SK-N-SH treated with all-trans-retinoic acid at 6 μM for 48 hours (cell line): Measurements from ENCODE around the gene PPP2R5B.

Experiments
- ATAC-seq: fragments of 200-7000 bp; cut with Tn5 transposase; 3 replicates; pipeline ENCODE4 v1.9.1; 2020; ENCODE audit warnings: mild to moderate bottlenecking, moderate library complexity
- BACH2 ChIP-seq: fragments of 250-450 bp; sonication (Bioruptor Pico); IDR thresholded peaks from 2 replicates; pipeline ENCODE4 v1.9.0; 2021; ENCODE audit warnings: mild to moderate bottlenecking, borderline replicate concordance
- CREB5 ChIP-seq: fragments of 250-450 bp; sonication (Bioruptor Pico); IDR thresholded peaks from 2 replicates; pipeline ENCODE4 v1.5.1; 2020; ENCODE audit warnings: low read depth, mild to moderate bottlenecking, moderate library complexity
- CSDC2 ChIP-seq: fragments of 250-450 bp; sonication (Bioruptor Pico); IDR thresholded peaks from 2 replicates; pipeline ENCODE4 v1.5.0; 2020; ENCODE audit warnings: mild to moderate bottlenecking, moderate library complexity
- CSRNP3 ChIP-seq: fragments of 250-450 bp; sonication (Bioruptor Pico); IDR thresholded peaks from 2 replicates; pipeline ENCODE4 v1.5.1; 2021; ENCODE audit warnings: mild to moderate bottlenecking, moderate library complexity
- GLIS3 ChIP-seq: fragments of 250-450 bp; sonication (Bioruptor Pico); IDR thresholded peaks from 2 replicates; pipeline ENCODE4 v1.5.0; 2020; ENCODE audit warnings: mild to moderate bottlenecking, moderate library complexity
- ISL1 ChIP-seq: fragments of 250-450 bp; sonication (Bioruptor Pico); IDR thresholded peaks from 2 replicates; pipeline ENCODE4 v2.1.2; 2022; ENCODE audit warnings: mild to moderate bottlenecking, moderate library complexity
- OSR1 ChIP-seq: fragments of 250-450 bp; sonication (Bioruptor Pico); IDR thresholded peaks from 2 replicates; pipeline ENCODE4 v1.8.0; 2022; ENCODE audit warnings: moderate library complexity, mild to moderate bottlenecking, inconsistent platforms
- PATZ1 ChIP-seq: fragments of 250-450 bp; sonication (Bioruptor Pico); IDR thresholded peaks from 2 replicates; pipeline ENCODE4 v1.8.0; 2020; ENCODE audit warnings: mild to moderate bottlenecking, moderate library complexity, borderline replicate concordance
- POU6F1 ChIP-seq: fragments of 250-450 bp; sonication (Bioruptor Pico); IDR thresholded peaks from 2 replicates; pipeline ENCODE4 v1.8.0; 2021; ENCODE audit warnings: low read depth, mild to moderate bottlenecking, moderate library complexity, borderline replicate concordance
- PPARA ChIP-seq: fragments of 250-450 bp; sonication (Bioruptor Pico); IDR thresholded peaks from 2 replicates; pipeline ENCODE4 v1.5.0; 2020; ENCODE audit warnings: mild to moderate bottlenecking, borderline replicate concordance
- RARB ChIP-seq: fragments of 250-450 bp; sonication (Bioruptor Pico); IDR thresholded peaks from 2 replicates; pipeline ENCODE4 v1.8.0; 2021; ENCODE audit warnings: mild to moderate bottlenecking, moderate library complexity
- SNAI2 ChIP-seq: fragments of 250-450 bp; sonication (Bioruptor Pico); IDR thresholded peaks from 2 replicates; pipeline ENCODE4 v1.5.0; 2020; ENCODE audit warnings: mild to moderate bottlenecking, moderate library complexity
- TCF4 ChIP-seq: fragments of 250-450 bp; sonication (Bioruptor Pico); IDR thresholded peaks from 2 replicates; pipeline ENCODE4 v1.8.0; 2021; ENCODE audit warnings: mild to moderate bottlenecking, moderate library complexity, borderline replicate concordance
- TOX ChIP-seq: fragments of 250-450 bp; sonication (Bioruptor Pico); IDR thresholded peaks from 2 replicates; pipeline ENCODE4 v1.8.0; 2021; ENCODE audit warnings: mild to moderate bottlenecking, moderate library complexity, borderline replicate concordance
- ZC3H10 ChIP-seq: fragments of 250-450 bp; sonication (Bioruptor Pico); IDR thresholded peaks from 2 replicates; pipeline ENCODE4 v1.5.1; 2021; ENCODE audit warnings: mild to moderate bottlenecking, moderate library complexity
- ZFP3 ChIP-seq: fragments of 250-450 bp; sonication (Bioruptor Pico); IDR thresholded peaks from 2 replicates; pipeline ENCODE4 v1.5.0; 2020; ENCODE audit warnings: mild to moderate bottlenecking, moderate library complexity
- ZFP30 ChIP-seq: fragments of 450-650 bp; formaldehyde crosslinking; IDR thresholded peaks from 2 replicates; pipeline ENCODE4 v1.5.0; 2022; ENCODE audit warnings: mild to moderate bottlenecking, moderate library complexity
- ZNF70 ChIP-seq: fragments of 450-650 bp; formaldehyde crosslinking; IDR thresholded peaks from 2 replicates; pipeline ENCODE4 v1.5.0; 2020; ENCODE audit warnings: mild to moderate bottlenecking, moderate library complexity
- ZNF8 ChIP-seq: fragments of 450-650 bp; formaldehyde crosslinking; IDR thresholded peaks from 2 replicates; pipeline ENCODE4 v1.5.0; 2020; ENCODE audit warnings: mild to moderate bottlenecking, moderate library complexity

Gene PPP2R5B

GRCh38 chr11:64916775-64917662 is 7.5 kb upstream of the PPP2R5B start, which contains the start of gene ATG2A:
Gene ATG2A (minus strand): TSS chr11:64917209. CDS start chr11:64917135, 74 bp downstream.
- peak; percentile 97 for ATAC-seq
- TF ChIP-seq ZNF8 (CRISPR knock-in tag) (no peak), PPARA (CRISPR knock-in tag) (no peak), ZFP3 (CRISPR knock-in tag) (no peak), TOX (CRISPR knock-in tag) (no peak), ZFP30 (CRISPR knock-in tag) (no peak), RARB (CRISPR knock-in tag) (no peak)

GRCh38 chr11:64917663-64917995 is 6.9 kb upstream of the PPP2R5B start:
- no peak for ATAC-seq
- no peak for TF ChIP-seq OSR1 (CRISPR knock-in tag)
- no peak for TF ChIP-seq CSDC2 (CRISPR knock-in tag)
- TF ChIP-seq BACH2 (CRISPR knock-in tag) = no peak
- TF ChIP-seq ZFP3 (CRISPR knock-in tag) = no peak
- no peak for TF ChIP-seq CSRNP3
- TF ChIP-seq CREB5 (CRISPR knock-in tag) = no peak
- TF ChIP-seq ZNF8 (CRISPR knock-in tag) = no peak
- no peak for TF ChIP-seq SNAI2 (CRISPR knock-in tag)
- no peak for TF ChIP-seq ZNF70
- no peak for TF ChIP-seq ZC3H10 (CRISPR knock-in tag)
- no peak for TF ChIP-seq GLIS3 (CRISPR knock-in tag)
- TF ChIP-seq POU6F1 (CRISPR knock-in tag) = no peak
- TF ChIP-seq, all 23 proteins: peak for 0

- peak; percentile 15 for ATAC-seq
- no peak for TF ChIP-seq POU6F1 (CRISPR knock-in tag)
- TF ChIP-seq TCF4 (CRISPR knock-in tag) = no peak
- no peak for TF ChIP-seq ZC3H10 (CRISPR knock-in tag)
- TF ChIP-seq ZNF70 = no peak
- TF ChIP-seq ISL1 (CRISPR knock-in tag) = no peak
- TF ChIP-seq ZFP30 (CRISPR knock-in tag) = no peak
- TF ChIP-seq ZFP3 (CRISPR knock-in tag) = no peak
- no peak for TF ChIP-seq PATZ1 (CRISPR knock-in tag)
- no peak for TF ChIP-seq PPARA (CRISPR knock-in tag)
- no peak for TF ChIP-seq GLIS3 (CRISPR knock-in tag)
- no peak for TF ChIP-seq CSDC2 (CRISPR knock-in tag)
- no peak for TF ChIP-seq CREB5 (CRISPR knock-in tag)
- no peak for TF ChIP-seq SNAI2 (CRISPR knock-in tag)
- TF ChIP-seq ZNF8 (CRISPR knock-in tag) = no peak
These were observed 6.5 kb upstream of the PPP2R5B start for GRCh38 chr11:64918017-64918416.
